Stimulated activated CD4-positive, alpha-beta T cell treated with anti-CD3 and anti-CD28 coated beads, Interleukin-1b, Interleukin-23, amount 100 ng/mL, for 48 hours (primary cell): ENCODE results near the gene EFCAB12.

Experiments
- DNase-seq: peaks from one replicate; pipeline ENCODE4 v3.0.0-alpha.2; 2020

Gene EFCAB12

DNA sequence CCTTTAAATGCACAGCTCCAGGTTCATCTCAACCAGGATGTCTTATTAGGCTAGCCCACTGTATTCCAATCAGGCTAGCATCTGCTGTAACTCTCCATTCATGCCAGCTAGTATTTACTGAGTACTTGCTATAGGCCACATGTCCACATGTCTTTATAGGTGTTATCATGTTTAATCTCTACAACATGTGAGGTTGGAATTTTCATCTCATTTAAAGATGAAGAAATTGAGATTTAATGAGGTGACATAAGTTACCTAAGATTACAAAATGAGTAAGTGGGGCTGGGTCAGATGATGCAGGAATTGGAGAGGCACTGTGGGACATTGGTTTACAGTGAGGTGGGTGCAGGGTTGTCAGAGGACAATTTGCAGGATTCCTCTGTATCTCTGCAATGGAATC lies 14.5 kb upstream of the EFCAB12 start:
- DNase-seq, result no peak

DNA sequence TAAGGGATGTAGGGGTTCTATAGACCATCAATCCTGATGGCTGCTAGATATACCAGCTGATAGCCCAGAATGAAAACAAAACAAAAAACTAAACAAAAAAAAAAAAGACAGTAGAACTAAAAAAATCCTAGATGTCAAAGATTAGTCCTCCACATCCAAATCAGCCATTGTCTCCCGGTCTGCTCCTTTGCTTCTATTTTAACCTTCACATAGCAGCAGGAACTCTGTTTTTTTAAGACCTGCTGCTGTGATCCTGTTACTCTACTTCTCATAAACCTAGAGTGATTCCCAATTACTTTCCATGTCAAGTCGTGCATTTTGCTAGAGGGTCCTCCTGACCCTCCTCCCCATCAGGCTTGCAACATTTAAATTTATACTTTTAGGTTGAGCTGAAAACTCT lies 14.1 kb upstream of the EFCAB12 start:
- DNase-seq, result no peak

DNA sequence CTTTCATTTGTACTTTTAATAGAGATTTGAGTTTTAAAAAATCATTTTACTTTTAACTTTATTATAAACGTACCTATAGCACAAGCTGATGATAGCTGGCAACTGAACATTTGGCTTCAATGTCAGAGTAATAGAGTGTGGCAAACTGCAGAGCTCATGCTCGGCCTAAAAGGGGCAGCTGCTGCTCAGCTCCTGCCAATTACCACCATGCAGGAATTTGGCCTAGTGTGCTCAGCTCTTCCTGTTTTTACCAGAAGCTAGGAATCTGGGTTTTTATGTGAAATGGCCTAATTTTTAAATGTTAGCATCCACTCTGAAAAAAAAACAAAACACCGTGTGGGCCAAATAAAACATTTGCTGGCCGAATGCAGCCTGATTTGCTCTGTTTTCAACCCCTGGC lies 13.3 kb upstream of the EFCAB12 start:
- no peak for DNase-seq

DNA sequence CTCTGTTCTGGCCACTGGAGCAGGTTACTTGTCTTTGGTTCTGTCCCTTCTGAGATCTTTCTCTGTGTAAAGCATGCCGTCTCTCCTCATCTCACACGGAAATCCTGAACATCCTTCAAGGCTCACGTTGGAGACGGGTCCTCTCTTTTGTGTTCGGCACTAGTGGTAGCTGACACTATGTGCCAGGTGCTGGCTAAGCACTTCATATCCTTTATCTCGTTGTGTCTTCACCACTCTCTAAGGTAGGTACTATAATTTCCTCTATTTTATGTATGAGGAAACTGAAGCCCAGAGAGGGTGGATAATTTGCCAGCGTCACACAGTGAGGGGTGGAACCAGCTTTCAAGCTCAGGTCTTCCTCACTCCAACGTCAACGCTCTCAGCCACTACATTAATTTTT lies 12.8 kb upstream of the EFCAB12 start:
- DNase-seq, result no peak

DNA sequence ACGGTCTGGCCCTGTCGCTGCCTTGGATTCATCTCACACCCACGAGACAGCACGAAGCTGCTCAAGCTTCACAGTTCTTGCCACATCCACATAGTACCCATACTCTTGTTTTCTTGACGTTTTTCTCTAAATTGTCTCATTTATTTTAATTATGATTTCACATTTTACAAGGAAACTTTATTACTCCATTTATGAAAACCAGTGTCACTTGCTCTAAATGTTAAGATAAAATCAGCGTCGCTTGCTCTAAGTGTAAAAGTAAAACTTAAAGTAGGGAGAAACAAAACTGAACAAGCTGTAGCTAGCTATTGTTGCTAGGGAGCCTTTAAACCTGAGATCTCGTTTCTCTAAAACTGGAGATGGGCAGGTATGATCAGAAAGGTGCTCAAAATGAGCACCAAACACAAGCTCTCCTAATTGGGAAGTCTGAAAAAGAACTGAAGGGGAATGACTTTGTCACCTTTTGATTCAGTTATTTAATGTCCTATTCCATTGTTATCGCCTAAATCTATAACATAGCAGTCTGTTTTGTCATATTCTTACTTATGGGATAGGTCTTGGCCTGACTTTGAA lies 12.3 kb upstream of the EFCAB12 start:
- DNase-seq, result no peak

DNA sequence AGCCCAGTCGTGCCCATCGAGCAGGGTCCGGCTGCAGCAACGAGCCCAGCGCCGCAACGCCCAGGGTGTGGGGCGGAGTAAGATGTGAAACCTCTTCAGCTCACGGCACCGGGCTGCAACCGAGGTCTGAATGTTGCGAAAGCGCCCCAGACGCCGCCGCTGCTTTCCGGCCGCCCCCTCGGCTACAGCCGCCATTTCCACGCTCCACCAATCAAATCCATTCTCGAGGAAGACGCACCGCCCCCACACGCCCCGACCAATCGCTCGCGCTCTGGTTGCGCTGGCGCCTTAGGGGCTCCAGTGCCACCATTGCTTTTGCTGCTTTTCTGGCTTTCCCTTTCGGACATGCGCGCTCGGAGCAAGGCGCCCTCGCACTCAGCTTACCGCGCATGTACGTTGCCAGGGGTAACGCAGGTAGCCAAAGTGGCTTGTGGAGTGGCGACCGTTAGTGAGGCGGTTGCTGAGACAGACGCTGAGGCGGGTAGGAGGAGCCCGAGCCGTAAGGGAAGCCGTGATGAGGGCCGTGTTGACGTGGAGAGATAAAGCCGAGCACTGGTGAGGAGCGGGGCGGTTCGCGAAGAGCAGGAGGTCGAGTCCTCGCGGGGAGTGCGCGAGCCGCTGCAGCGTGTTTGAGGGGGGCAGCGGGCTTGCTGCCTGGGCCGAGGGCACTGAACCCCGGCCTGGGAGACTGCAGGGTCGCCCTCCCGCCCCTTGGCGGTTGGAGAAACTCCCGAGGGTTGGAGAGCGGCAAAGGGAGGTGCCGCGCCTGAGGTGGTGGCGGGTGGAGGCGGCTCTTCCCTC lies 11.6 kb upstream of the EFCAB12 start, which contains the start of the genes IFT122 and MBD4:
Gene IFT122 (plus strand): TSS at position 408 of the 801 bp plus-strand sequence. CDS start 107 bp downstream, at position 515.
Gene MBD4 (minus strand): TSS at position 132 of the 801 bp plus-strand sequence. CDS start 115 bp downstream, at position 17.
- DNase-seq, result peak; percentile 99

DNA sequence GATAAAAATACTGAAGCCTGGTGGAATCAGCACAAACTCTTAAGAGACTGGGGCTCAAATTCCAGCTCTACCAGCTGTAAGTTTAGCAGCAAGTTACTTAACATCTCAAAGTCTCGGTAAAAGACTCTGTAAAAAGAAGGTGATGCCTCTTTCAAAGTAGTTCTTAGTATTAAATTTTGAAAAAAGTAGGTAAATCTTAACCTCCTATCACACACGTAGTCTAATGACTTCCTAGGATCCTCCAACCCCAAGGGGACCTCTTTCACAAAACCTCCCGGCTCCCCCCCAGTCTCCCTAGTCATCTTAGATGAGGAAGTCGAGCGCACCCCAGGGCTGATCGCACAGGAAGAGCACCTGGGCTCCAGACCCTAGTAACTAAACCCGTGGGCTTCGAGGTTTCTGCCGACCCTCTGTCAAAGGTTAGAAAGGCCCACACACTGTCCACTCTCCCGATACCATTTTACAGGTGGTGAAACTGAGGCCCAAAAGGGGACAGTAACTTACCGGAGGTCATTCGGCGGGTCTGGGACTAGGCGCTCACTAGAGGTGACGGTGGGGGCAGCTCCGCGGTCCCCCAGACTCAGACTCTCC lies 10.9 kb upstream of the EFCAB12 start:
- DNase-seq, result peak; percentile 37

DNA sequence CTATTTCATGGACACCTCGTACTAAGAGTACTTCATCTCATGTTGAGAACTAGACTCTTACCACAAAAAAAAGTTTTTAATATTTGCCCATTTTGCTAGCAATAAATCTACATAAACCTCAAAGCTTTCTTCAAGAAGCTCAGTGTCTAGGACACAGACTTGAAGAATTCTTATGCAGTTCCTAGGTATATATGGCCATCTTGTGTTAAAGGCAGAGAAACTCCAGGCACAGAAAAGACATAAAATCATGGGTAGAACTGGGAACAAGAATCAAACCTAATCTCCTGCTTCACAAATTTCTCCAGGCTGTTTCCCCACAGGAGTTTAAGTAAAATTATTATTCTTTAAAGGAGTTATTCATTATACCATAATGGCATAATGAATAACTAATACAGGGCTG lies 6.9 kb upstream of the EFCAB12 start:
- DNase-seq, result no peak

DNA sequence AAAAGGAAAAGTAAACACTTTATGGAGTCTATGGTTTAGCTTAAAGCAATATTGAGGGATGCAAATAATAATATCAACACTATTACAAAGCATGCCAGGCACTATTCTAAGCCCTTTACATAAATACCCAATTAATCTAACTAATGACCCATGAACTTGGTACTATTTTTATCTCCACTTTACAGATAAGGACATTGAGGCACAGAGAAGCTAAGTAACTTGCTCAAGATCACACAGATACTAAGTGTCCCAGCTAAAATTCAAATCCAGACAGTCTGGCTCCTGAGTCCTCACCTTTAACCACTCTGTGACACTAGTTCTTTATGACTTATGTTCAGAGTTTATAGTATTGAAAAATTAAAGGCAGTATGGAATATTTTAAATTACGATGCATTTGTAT lies 5.7 kb upstream of the EFCAB12 start:
- DNase-seq, result no peak

DNA sequence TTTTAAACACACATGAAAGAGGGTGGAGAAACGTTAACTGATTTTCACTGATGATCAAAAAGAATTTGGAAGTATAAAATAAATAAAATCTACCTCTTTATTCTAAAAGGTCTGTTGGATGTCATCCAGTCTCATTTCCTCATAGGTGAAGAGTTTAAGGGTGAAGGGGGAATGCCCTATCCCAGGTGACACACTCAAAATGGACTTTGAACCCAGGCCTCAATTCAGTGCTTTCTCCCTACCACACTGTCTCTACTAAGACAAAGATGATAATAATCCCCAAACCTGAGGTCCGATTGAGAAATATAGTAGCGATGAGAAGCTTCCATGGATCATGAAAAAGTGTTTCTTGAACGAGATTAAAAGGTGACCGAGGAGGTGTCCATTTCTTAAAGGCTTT lies 5.1 kb upstream of the EFCAB12 start:
- no peak for DNase-seq

DNA sequence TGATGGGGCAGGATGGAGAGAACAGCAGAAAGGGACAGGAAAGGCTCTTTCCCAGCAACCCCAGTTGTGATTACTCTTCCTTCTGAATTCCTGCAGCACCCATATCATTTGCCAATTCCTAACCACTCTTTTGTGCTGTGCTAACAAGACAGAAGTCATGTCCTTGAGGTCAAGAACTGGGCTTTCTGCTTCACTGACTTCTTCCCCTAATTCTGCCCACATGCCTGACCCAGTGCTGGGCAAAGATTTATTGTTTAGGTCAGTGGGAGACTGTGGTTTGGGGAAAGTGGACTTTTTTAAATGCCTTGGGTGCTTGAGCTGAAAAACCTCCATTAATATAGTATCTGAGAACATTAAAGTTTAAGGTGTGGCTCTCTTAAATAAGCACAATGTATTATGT lies 4.2 kb upstream of the EFCAB12 start:
- no peak for DNase-seq

DNA sequence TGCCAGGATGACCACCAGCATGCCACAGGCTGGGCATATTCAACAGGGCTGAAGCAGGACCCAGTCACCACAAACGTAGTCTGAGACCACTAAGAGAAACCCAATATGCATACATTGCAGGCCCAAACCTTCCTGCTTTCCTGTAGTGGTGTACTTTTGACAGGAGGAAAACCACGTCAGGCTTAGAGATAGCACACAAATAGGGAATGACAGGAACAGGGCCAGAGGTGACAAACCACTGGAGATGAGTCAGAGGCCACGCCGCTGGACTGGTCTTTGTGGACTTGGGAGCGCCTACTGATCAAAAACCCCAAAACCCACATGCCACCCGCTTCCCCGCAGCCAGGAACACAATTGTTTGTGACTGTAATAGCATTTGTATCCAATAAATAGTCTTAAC lies 3.6 kb upstream of the EFCAB12 start:
- no peak for DNase-seq

DNA sequence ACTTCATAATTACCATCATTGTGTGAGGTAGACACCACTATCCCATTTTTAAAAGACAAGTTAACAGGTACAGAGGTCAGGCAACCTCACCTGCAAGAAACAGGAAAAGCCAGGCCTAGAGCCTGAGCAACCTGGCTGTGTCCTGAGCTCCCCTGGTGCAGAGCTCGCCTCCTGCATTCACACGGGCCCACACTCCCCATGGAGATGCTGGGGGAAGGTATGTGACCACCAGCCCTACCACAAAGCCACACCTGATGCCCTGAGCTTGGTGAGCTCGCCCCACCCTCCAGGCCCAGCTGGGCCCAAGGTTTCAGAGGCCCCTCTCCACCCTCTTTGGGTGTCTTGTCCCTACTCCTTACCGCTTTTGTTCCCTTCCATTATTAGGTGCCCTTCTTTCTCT lies 1.2 kb upstream of the EFCAB12 start:
- DNase-seq, result no peak

DNA sequence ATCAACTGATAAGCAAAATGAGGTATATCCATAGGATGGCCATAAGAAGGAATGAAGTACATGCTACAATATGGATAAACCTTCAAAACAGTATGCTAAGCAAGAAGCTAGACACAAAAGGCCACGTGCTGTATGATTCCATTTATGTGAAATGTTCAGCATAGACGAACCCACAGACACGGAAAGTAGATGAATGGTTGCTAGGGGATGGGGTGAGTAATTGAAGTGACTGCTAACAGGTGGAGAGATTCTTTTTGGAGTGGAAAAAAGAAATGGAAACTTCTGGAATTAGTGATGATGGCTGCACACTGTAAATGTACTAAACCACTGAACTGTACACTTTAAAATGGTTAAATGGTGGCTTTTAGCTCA lies 630 bp upstream of the EFCAB12 start:
- no peak for DNase-seq

DNA sequence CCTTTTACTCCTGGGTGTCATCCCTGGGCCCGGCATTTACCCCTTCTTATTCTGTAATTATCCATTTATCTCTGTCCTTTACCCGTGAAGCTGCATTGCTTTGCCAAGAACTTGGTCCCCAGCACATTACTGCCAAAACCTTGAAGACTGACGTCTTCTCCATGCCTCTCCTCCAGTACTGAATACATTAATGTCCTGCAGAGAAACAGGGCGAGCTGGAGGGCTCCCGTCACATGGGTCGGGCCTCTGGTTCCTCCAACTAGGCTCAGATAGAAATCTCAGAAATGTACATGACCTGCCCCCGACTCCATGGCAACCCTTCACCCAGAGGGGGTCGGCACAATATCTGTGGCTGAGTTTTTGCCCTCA lies 445 bp downstream of the EFCAB12 start:
- DNase-seq, result no peak

DNA sequence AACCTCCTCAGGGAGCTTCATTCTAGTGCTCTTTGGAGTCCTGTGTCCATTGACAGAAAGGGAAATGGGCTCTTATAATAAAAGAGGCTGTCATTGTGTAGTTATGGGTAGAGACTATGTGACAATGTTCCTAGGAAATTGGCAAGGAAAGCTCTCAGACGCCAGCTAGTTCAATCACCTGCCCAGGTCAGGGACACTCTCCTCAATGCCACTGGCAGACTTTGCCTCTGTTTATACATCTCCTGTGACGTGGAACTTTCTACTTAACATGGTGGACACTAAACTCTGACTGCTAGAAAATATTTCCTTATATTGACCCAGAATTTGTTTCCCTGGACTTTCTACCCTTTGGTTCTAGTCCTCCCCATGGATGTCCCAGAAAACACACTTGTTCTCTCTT lies 2.8 kb downstream of the EFCAB12 start:
- no peak for DNase-seq

DNA sequence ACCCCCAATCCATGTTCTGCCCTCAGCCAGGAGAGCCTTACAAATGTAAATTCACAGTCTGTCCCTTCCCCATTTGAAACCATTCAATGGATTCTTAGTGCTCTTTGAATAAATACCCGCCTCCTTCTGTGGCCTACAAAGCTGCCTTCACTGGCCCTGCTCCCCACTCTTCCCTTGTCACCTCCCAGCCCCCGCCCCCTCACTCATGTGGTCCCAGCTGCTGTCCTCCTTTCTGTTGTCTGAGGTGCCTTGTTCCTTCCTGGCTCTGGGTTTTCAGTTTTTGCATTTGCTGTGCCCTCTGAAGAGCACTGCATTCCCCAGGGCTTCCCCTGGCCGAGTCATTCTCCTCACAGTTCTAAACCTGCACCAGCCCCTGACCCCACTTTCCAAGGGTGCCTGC lies 3.2 kb downstream of the EFCAB12 start:
- DNase-seq, result no peak

DNA sequence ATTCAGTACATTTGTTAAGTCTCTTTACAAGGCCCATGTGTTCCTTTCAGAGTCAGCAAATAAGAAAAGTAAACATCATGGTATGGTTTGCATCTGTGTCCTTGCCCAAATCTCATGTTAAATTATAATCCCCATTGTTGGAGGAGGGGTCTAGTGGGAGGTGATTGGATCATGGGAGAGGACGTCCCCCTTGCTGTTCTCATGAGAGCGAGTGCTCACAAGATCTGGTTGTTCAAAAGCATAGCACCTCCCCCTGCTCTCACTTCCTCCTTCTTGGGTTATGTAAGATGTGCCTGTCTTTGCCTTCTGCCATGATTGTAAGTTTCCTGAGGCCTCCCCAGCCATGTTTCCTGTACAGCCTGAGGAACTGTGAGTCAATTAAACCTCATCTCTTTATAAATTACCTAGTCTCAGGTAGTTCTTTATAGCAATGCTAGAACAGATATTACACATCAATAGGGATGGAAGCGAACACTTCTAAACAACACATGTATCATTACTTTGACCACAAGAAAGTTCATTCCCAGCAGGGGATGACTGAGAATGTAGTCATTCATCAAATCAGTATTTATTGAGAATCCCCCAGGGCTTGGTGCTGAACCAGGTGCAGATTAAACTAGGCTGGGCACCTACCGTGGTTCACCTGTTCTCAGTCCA lies 4.1 kb downstream of the EFCAB12 start:
- DNase-seq, result no peak

DNA sequence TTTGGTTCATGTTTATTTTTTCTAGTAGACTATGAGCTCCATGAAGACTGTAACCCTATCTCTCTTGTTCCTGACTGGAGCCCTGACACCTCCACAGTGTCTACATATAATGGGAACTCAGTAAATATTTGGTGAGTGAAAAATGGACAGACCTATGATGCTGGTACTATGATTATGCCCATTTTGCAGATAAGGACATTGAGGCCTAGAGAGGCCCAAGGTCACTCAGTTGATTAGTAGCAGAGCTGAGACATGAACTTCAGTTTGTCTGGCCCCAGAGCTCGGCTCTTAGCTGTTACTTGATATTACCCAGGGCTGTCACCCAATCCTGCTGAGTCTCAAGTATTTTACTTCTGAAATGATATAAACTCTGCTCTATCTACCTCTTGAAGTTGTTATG lies 5.5 kb downstream of the EFCAB12 start:
- DNase-seq, result no peak

DNA sequence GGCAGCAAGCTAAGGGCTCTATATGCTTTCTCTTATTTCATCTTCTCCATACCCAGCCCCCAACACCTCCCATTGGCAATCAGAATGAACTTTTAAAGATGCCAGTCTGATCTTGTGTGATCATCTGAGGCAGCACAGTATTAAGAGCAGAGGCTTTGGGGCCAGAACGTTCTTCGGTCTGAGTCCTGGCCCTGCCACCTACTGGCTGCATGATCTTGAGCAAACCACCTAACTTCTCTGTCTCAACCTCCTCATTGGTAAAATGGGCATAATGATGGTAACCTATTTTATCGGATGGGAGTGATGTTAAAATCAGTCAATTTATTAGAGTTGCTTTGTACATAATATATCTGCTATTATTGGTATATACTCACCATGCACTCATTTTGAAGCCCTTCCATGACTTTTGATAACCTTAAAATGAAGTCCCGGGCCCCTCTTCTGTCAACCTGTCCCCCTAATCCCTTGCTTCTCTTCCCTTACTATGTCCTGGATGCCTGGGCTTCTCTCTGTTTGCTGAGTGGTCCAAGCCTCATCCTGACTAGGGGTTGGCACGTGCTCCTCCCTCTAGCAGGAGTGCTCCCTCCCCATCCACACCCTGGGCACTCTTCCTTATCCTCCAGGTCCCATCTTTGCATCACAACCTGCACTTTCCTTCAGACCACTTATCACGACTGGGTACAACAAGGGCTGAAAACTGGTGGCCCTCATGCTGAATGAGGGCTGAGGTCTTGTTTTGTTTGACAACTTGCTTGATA lies 6.3 kb downstream of the EFCAB12 start:
- DNase-seq, result no peak

DNA sequence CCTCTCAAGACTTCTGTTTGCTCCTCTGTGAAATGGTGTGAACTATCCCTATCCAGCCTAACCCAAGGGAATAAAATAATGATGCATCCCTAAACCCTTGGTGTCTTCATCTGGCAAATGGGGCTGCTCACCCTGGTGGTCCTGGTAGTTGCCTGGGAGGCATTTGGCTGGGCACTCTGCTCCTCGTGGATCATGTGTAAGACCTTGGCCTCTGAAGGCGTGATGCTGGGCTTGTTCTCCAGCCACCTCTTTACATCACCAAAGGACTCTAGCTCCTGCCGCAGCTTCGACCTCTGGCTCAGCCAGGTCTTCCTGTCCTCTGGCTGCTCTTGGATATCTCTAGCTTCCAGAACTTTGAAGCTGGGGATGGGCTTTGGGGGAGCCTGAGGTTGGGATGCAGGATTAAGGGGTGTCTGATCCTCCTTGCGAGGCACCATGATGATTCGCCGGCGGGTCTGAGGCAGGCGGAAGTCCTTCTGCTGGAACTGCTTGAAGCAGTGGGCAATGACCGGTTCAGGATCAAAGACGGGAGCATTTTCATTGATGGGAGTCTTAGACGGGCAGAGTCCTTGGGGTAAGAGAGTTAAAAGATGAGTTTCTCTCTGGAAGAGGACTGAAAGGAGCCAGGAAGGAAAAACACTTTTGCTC lies 7.1 kb downstream of the EFCAB12 start:
- no peak for DNase-seq

DNA sequence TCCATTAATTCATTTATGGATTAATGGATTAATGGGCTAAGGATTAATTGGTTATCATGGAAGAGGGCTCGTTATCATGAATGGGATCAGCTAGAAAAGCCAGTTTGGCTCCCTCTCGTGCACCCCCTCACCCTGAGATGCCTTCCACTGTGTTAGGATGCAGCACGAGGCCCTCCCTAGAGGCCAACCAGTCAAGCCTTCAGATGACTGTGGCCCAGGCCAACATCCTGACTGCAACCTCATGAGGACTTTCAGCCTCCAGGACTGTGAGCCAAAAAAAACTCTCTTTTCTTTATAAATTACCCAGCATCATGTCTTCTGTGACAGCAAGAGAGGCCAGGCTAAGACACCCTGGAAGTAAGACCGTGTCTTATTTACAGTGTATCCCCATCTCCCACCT lies 9.0 kb downstream of the EFCAB12 start:
- no peak for DNase-seq
